NCI-H128 (cell line): ENCODE results near the gene MYO7B.
"Not testable (repeated sequence)": the region's sequence is repeated elsewhere in the genome, so short reads cannot be mapped to it uniquely, and the experiment has no call there.

Experiments used
- DNase-seq: peaks from one replicate; lab custom pipeline; 2025; ENCODE audit not compliant: unreplicated experiment; lab: John Stamatoyannopoulos, UW

MYO7B gene

DNA sequence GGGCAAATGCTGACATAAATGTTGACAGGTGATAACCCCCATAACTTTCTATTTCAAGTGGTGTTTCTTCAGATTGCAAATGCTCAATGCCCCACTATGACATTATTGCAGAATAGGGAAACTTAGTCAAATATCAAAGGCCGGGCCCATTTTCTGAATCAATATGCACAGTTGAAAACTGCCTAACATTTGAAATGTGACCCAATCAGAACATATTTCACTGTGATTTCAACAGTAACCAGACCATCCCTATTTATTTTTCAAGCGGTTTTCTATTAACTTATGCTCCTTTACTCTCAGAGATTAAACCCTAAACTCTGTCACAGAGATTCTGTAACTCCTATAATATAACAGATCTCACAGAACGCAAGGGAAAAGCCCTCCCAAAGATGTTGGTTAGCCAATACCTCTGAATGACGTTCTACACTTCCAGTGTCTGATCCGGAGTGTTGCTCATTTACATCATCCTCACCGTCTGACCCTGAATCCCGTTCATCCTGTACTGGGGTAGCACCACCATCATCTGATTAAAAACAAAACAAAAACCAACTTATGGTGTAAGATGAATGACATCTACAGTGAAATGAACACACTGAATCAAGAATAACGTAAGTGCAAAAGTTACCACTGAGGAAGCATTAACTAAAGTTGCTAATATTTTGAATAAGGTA, 12.1 kb upstream of the MYO7B start:
- no peak for DNase-seq

DNA sequence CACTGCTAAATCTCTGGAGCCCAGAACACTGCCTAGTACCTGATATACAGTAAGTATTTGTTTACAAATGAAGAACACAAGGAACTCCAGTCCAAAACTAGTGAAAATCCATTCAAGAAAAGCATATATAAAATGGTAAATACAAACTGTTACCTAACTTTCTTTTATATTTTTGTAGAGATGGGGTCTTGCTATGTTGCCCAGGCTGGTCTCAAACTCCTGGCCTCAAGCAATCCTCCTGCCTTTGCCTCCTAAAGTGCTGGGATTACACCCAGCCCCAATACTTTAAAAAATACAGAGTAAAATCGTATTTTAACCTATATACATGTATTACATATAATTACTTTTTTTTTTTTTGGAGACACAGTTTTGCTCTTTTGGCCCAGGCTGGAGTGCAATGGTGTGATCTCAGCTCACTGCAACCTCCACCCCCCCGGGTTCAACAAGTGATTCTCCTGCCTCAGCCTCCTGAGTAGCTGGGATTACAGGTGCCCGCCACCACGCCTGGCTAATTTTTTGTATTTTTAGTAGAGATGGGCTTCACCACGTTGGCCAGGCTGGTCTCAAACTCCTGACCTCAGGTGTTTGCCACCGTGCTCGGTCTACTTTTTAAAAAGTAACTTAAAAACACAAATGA, 11.2 kb upstream of the MYO7B start:
- DNase-seq, result not testable (repeated sequence)

DNA sequence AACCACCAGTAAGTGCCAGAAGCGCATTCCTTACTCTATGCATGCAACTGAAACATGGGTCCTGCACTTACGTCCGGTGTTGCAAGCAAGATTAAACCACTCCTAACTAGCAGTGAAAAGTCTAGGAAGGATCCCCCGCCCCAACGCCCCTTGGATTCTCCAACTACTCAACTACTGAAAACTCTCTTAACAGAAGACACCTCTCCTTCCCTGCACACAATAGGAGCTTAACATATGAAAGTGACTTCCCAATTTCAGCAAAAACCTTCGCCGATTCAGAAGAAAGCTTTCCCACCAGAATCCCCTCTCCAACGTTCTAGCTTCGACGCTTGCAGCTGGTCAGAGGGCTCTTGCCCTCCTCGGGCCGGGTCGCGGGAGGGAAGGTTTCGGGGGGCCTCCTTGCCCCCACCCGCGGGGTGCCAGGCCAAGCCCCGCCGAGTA, 9.8 kb upstream of the MYO7B start:
- DNase-seq, result no peak

DNA sequence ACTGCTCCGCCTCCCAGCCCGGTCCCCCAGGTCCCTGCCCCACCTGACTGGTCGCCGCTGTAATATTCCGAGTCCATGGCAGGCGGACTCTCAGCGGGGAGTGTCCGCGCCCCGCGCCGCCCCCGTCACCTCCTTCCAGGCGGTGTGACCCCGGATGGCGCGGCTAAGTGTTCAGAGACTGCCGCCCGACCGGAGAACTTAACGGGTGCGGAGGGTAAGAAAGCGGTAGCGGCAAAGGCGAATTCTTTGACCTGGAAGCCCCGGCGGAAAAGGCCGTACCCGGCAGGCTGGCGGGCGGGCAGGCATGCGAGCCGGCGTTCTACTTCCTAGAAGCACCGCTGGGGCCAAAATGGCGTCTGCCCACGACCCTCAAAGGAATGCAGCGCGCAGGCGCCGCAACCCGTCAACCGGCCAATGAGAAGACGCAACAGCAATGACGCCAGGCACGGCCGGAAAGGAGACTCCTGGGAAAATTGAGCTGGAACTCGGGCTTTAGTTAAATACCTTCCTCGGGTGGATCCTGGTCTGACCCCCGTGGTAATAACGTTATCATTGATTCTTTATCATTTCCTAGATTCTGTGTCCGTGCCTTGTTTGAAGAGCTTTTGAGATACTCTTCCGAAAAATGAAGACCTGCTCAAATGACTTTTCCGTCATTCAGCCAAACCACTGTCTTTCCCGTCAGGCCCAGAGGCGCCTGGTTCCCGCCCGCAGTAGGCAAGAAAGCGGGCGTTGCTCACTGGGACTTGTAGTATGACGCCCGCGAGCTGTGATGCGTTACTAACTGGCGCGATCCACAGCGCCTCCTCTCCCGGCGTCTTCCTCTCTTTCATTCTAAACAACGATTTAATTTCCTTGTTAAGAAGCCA, 9.1 kb upstream of the MYO7B start, which contains the start of gene IWS1:
IWS1 (minus strand) TSS at position 358 of the 869 bp plus-strand sequence; CDS start at position 77, 281 bp downstream.
- peak; percentile 87 for DNase-seq

DNA sequence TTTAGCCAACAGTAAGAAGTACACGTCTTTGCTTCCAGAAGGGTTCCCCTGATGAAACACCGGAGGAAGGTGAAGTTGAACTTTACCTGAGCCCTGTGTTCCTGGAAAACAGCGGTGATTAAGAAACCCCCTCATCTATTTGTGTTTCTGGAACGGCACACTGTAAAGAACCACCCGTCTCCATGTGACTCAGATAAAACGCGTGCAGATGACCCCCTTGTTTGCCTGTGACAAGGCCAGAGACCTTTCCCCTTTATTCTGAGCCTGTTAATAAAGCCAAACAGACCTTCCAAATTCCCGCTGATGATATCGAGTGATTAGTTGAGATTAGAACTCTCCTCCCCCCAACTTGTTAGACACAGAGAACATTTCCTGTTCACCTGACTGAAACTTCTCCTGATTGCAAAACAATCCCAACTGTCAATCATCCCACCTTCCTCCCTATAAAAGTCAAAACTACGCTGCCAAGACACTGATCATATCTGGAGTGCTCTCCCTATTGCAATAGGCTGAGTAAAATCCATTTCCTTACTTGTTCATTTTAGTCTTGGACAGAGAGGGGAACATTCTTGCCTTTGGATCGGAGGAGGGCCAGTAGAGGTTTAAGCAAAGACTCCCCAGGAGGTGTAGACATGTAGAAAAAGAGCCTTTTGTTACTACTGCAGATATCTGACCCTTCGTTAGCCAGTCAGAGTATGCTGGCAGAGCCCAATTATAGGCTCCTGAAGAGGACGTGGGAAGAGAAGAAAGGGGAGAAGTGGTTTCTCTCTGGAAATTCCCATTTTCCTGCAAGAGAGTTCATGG, 8.3 kb upstream of the MYO7B start:
- no peak for DNase-seq

DNA sequence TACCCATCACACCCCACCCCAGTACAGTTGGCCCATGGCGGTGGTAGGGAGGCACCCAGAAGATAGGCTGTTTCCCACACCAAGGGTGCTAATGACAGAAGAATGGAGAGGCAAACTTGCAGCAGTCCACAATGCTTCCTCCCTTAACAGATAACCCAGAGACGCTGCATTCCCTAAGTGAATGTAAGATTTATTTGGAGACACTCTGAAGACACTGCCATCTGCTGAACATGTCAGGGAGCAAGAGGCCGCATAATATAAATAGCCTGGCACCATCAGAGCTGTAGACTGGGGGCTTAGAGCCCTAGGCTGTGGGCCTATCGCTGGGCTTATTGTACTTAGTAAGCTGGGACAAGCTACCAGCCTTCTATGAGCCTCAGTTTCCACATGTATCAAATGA, 7.0 kb upstream of the MYO7B start:
- no peak for DNase-seq

DNA sequence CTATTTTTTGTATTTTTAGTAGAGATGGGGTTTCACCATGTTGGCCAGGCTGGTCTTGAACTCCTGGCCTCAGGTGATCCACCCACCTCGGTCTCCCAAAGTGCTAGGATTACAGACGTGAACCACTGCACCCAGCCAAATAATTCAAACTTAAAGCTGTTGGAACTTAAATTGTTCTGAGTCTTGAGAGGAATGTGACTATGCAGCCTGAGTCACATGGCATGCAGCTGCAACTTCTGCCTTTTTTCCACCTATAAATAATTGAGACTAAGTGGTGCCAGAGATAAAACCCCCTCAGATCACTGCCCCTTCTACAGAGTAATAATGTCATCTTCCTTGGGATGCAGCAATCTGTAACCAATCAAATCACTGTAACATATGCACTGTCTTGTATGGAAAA, 6.1 kb upstream of the MYO7B start:
- not testable (repeated sequence) for DNase-seq

DNA sequence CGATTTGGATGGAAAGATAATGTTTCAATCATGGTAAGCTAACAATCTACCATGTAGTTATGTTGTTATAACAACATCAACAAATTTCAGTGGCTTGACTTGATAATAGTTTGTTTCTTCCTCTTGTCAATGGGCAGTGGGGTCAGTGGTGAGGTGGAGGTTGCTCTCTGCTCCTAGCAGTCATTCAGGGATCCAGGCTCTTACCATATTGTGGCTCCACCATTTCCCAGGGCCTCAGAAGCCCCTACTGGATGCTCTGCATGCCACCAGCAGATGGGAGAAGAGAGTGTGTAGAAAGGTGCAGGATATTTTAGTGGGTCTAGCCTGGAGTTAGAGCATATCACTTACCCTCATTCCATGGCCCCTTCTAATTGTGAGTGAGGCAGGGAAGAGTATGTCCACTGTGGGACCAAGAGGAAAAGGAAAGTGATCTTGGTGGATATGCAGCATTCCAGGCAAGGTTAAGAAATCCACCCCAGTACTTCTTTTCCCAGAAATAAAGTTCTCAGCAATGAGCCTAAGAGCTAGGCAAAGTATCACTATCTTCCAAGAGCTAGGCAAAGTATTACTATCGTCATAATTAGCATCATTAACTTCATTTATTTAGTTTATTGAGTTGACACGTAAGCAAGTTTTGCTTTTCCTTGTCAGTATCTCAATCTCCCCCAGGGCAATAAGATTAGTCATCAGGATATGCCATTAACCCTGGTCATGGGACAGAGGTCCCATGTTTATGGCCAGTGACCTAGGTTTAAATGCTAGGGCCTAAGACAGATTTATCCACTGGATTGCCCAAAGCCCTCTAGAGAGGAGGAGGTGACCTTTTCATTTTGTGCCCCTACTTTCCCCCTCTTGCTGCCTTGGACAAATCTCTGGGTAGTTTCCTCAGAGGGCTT, 5.0 kb upstream of the MYO7B start:
- no peak for DNase-seq

DNA sequence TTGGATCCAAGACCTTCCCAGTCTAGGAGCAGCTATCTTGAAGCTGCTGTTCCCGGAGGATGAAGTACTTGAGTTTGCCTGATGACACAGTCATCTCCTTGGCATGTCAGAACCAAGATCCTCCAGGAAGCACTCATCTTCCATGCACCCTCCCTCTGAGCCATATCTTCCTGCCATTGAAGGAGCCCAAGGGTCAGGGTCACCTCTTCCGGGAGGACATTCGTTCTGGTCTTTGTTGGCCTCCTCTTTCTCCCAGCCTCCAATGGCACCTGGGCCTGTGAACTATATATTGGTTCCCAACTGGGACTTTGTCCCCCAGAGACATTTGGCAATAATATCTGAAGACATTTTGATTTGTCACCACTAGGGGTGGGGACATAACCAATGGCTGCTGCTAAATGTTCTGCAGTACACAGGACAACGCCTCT, 4.2 kb upstream of the MYO7B start:
- DNase-seq, result no peak

DNA sequence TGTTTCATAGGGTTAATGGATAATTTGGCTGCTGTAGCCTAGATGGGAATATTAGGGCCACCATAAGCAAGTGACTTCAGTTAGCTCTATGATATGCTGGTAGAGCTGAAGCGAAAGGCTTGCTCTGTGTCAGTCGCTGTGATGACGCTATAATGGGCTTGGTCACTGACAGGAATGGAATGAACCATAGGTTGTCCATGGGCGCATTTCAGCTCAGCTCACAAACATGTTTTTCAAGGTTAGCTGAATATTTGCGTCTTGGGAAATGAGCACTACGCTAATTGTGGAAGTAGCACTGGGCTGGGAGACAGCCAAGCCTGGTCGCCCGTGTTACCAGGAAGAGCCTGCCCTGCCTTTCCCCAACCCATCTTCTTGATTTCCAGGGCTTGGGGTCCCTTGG, 3.2 kb upstream of the MYO7B start:
- DNase-seq, result no peak

DNA sequence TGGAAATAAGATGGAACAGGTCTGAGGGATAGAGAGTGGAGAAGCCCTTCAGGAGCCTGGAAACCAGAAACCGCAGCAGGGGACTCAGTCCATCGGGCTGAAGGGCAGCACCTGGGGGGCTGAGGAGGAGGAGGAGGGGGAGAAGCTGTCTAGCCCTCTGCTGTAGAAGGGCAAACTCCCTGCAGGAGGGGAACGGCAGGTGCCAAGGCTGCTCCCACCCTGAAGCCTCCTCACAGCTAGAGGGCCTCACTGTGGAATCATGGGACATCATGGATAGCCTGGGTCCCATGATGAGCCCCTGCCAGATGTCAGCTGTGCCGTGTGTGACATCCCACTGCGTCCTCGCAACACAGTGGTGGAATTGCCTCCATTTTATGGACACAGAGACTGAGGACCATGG, 435 bp downstream of the MYO7B start:
- DNase-seq, result no peak

DNA sequence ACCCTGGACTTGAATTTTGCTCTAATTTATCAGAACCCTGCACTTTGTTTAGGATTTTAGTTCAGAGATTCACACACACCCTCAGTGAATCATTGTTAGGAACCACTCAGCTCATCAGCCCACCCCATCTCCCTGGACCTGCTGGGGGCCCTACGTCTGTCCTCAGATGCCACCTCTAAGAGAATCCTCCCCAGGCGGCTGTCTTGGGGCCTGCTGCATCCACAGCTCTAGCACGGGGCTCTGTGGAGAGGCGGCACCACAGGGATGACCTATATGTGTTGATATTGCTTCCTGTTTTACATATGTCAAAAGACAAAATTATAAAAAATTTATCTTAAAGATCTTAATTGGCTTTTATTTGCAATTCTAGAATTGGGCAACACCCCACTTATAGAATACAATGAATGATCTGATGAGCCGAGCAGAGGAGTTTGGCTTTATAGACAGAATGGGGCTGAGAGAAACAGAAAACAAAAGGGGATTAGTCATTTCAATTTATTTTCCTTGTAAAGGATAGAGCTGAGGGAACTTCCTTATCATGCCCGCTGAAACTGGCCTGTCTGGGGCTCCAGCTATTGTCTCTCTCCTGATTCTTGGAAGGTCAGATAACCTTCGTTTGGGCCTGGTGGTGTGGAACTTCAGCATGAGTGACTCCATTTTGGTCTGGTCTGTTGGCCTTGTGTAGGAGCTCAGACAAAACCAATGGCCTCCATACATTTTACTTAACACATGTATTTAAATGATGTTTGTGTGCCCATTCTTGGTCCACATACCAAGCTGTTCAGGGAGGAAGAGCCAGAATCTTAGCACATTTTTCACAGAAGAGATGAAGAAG, 1.4 kb downstream of the MYO7B start:
- no peak for DNase-seq

DNA sequence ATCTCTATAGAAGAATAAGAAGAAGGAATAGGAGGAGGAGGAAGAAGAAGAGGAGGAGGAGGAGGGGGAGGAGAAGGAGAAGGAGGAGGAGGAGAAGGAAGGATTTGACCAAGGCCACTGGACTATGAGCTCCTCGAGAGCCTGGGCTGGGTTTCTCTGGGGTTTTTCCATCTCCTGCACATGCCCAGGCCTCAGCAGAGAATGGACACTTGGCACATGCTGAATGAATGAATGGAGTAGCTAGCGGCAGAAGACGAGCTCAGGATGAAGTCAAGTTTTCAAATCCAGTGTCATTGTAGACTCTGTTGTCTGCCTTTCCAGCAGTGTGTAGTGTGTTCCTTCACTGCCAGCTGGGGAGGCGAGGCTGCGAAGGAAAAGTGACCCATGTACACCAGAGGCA, 2.2 kb downstream of the MYO7B start:
- DNase-seq, result no peak

DNA sequence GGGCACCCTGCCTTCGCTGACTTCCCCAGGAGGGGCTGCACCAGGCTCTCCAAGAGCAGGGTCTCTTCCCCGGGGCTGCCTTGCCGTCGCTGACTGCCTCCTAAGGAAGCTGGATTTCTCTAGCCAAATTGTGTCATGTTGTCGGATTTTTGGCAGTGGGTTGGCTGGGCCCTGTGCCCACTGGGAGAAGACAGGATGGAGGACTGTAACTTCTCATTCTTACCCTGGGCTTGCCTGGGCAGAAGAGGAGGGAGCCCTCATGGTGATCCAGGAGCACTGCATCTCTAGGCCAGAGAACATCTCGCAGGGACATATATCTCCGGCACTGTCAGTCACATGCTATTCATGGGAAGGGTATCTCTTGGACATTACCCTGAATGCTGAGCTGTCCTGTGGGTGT, 6.3 kb downstream of the MYO7B start:
- DNase-seq, result no peak

DNA sequence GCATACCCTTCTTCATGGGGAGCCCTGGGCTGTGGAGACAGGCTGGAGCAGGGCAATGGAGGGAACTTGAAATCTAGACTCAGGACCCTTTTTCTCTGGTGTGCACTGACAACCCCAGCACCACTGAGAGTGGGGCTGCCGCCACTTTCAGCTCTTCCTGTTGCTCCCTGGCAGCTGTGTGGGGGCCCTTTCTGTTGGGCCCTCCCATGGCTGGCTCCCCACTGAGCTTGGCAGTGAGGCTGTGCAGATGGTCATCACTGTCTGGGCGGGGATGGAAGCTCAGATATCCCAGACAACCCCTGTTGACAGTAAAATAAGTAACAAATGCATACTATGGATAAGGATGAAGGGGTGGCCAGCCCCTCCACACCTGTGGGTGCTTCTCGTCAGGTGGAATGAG, 6.7 kb downstream of the MYO7B start:
- DNase-seq, result no peak

DNA sequence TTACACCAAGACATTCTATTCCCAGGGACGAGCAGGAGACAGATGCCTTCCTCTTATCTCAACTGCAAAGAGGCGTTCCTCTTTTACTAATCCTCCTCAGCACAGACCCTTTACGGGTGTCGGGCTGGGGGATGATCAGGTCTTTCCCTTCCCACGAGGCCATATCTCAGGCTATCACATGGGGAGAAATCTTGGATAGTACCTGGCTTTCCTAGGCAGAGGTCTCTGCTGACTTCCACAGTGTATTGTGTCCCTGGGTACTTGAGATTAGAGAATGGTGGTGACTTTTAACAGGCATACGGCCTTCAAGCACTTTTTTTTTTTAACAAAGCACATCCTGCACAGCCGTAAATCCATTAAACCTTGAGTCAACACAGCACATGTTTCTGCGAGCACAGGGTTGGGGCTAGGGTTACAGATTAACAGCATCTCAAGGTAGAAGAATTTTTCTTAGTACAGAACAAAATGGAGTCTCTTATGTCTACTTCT, 7.6 kb downstream of the MYO7B start:
- DNase-seq, result not testable (repeated sequence)

DNA sequence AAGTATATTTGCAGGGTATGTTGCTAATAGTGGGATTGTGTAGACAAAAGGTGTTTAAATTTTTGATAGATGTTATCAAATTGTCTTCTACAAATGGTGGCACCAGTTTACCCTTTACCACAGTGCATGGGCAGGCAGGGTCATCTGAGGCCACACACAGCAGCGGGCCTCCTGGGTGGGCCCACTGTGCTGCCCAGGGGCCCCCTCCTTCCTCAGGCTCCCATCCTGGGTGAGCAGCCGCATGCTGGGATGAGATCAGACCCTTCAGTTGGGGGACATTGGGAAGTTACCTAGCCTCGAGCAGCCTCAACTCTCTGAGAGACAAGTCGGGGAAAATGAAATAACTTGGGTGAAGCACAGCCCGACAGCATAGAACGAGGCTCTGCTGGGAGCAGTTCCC, 9.7 kb downstream of the MYO7B start:
- DNase-seq, result no peak

DNA sequence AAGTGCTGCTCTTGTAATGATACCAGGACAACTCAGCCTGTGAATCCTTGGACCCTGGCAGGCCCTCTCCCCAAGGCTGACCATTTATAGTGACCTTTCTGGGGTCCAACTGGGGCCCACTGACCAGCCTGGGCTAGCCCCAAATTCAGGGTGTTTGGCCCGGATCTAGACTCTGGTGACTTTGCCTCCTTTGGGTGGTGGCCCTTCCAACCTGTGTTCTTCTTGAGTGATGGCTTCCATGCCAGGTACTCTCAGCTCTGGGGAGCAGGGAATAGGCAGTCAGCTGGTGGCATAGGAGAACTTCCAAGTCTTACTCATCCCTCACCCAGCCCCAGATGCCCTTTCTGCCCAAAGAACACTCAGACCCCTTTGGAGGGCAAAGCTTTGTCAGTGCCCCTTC, 10.3 kb downstream of the MYO7B start:
- DNase-seq, result no peak

DNA sequence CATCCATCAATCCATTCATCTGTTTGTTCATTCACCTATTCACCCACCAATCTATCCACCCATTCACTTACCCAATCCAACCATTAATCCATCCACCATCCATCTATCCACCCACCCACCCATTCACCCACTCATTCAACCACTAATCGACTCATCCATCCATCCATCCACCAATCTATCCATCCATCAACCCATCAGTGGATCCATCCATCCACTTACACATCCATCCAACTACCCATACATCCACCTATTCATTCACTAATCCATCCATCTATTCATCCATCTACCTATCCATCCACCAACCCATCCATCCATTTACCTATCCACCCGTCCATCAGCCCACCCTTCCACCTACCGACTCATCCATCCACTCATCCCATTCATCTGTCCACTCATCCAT, 11.3 kb downstream of the MYO7B start:
- no peak for DNase-seq
